ENCODE measurements around the gene ZNF213. TPM values are rescaled to one million over a fixed set of nuclear protein-coding genes. Genes with fewer than 3 reads are reported as not detected.

ZNF213 gene
- total and polyA plus RNA-seq, 2 experiments from 2014 or later, result 2.9 to 10.4 TPM

DNA sequence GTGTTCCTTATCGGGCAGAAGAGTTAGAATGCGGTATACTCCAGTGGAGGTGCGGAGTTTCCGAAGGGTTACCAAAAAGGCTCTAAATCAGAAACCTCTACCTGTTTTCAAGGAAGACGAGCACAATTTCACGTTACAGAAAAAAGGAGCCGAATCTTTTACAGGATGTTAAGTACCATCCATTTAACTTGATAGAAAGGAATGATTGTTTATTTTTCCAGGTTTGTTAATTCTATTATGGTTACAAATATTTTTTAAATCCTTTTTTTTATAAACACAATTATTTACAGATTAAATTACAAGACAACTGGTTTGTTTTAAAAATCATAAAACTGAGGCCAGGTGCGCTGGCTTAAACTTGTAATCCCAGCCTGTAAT lies 18.2 kb downstream of the ZNF213 start:
- Histone ChIP-seq H3K9me2 (ENCODE audit: insufficient read depth) (no peaks in the 10 kb centered on the region), H3K79me2 (replicated peaks; ENCODE audit: insufficient read depth) (no peaks in the 10 kb centered on the region), H3K4me1 (ENCODE audit: insufficient read depth) (peaks cover 5% of the 10 kb centered on the region; the same call in 1 of the 2 replicates), H2AFZ (no peak overlapping the region), H3F3A (replicated peaks; ENCODE audit: low read depth) (peaks cover 41% of the 10 kb centered on the region), H3K4me3 (no peak overlapping the region), H3K36me3 (ENCODE audit: insufficient read depth) (no peaks in the 10 kb centered on the region), H3K27ac (ENCODE audit: low read depth) (no peak overlapping the region), H3K4me2 (no peak overlapping the region), H3K27me3 (ENCODE audit: insufficient read depth) (peaks cover 18% of the 10 kb centered on the region), H4K20me1 (replicated peaks; ENCODE audit: insufficient read depth) (no peaks in the 10 kb centered on the region)
- DNase-seq (ENCODE audit: low spot score), result no peak
- ATAC-seq, result peak; percentile 27
- peak overlapping the region; percentile 86; the same call in 1 of the 2 replicates for H3K27ac Mint-ChIP-seq
- H3K36me3 Mint-ChIP-seq (ENCODE audit: low read depth), result peaks cover 5% of the 10 kb centered on the region; the same call in 2 of the 3 replicates
- H3K4me3 Mint-ChIP-seq, result peak overlapping the region; percentile 83
- H3K4me1 Mint-ChIP-seq, result peaks cover 7% of the 10 kb centered on the region; the same call in 2 of the 3 replicates
- peaks cover 17% of the 10 kb centered on the region for H3K9me3 Mint-ChIP-seq
- H3K27me3 Mint-ChIP-seq (ENCODE audit: insufficient read depth, low read depth, poor library complexity), result peaks cover 48% of the 10 kb centered on the region
- TF ChIP-seq CTCF (conservative IDR thresholded peaks at IDR 0.05; ENCODE audit: low read depth in 2 of 2), result no peak
- no peak for TF ChIP-seq CREB1 (CRISPR knock-in tag; IDR thresholded peaks at IDR 0.05; ENCODE audit: low read depth)
- no peak for TF ChIP-seq EZH2phosphoT487 (IDR thresholded peaks at IDR 0.05; ENCODE audit: unreplicated experiment)
- TF ChIP-seq, protein P1, sequence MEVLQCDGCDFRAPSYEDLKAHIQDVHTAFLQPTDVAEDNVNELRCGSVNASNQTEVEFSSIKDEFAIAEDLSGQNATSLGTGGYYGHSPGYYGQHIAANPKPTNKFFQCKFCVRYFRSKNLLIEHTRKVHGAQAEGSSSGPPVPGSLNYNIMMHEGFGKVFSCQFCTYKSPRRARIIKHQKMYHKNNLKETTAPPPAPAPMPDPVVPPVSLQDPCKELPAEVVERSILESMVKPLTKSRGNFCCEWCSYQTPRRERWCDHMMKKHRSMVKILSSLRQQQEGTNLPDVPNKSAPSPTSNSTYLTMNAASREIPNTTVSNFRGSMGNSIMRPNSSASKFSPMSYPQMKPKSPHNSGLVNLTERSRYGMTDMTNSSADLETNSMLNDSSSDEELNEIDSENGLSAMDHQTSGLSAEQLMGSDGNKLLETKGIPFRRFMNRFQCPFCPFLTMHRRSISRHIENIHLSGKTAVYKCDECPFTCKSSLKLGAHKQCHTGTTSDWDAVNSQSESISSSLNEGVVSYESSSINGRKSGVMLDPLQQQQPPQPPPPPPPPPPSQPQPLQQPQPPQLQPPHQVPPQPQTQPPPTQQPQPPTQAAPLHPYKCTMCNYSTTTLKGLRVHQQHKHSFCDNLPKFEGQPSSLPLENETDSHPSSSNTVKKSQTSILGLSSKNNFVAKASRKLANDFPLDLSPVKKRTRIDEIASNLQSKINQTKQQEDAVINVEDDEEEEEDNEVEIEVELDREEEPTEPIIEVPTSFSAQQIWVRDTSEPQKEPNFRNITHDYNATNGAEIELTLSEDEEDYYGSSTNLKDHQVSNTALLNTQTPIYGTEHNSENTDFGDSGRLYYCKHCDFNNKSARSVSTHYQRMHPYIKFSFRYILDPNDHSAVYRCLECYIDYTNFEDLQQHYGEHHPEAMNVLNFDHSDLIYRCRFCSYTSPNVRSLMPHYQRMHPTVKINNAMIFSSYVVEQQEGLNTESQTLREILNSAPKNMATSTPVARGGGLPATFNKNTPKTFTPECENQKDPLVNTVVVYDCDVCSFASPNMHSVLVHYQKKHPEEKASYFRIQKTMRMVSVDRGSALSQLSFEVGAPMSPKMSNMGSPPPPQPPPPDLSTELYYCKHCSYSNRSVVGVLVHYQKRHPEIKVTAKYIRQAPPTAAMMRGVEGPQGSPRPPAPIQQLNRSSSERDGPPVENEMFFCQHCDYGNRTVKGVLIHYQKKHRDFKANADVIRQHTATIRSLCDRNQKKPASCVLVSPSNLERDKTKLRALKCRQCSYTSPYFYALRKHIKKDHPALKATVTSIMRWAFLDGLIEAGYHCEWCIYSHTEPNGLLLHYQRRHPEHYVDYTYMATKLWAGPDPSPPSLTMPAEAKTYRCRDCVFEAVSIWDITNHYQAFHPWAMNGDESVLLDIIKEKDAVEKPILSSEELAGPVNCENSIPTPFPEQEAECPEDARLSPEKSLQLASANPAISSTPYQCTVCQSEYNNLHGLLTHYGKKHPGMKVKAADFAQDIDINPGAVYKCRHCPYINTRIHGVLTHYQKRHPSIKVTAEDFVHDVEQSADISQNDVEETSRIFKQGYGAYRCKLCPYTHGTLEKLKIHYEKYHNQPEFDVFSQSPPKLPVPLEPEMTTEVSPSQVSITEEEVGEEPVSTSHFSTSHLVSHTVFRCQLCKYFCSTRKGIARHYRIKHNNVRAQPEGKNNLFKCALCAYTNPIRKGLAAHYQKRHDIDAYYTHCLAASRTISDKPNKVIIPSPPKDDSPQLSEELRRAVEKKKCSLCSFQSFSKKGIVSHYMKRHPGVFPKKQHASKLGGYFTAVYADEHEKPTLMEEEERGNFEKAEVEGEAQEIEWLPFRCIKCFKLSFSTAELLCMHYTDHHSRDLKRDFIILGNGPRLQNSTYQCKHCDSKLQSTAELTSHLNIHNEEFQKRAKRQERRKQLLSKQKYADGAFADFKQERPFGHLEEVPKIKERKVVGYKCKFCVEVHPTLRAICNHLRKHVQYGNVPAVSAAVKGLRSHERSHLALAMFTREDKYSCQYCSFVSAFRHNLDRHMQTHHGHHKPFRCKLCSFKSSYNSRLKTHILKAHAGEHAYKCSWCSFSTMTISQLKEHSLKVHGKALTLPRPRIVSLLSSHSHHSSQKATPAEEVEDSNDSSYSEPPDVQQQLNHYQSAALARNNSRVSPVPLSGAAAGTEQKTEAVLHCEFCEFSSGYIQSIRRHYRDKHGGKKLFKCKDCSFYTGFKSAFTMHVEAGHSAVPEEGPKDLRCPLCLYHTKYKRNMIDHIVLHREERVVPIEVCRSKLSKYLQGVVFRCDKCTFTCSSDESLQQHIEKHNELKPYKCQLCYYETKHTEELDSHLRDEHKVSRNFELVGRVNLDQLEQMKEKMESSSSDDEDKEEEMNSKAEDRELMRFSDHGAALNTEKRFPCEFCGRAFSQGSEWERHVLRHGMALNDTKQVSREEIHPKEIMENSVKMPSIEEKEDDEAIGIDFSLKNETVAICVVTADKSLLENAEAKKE (CRISPR knock-in tag; IDR thresholded peaks at IDR 0.05), result no peak
- no peak for TF ChIP-seq ZNF331 (CRISPR knock-in tag; IDR thresholded peaks at IDR 0.05; ENCODE audit: low read depth)
- no peak for TF ChIP-seq EZH2 (IDR thresholded peaks at IDR 0.05; ENCODE audit: low read depth, unreplicated experiment)
- no peak for TF ChIP-seq ZNF114 (CRISPR knock-in tag; IDR thresholded peaks at IDR 0.05)
- TF ChIP-seq, protein P2, sequence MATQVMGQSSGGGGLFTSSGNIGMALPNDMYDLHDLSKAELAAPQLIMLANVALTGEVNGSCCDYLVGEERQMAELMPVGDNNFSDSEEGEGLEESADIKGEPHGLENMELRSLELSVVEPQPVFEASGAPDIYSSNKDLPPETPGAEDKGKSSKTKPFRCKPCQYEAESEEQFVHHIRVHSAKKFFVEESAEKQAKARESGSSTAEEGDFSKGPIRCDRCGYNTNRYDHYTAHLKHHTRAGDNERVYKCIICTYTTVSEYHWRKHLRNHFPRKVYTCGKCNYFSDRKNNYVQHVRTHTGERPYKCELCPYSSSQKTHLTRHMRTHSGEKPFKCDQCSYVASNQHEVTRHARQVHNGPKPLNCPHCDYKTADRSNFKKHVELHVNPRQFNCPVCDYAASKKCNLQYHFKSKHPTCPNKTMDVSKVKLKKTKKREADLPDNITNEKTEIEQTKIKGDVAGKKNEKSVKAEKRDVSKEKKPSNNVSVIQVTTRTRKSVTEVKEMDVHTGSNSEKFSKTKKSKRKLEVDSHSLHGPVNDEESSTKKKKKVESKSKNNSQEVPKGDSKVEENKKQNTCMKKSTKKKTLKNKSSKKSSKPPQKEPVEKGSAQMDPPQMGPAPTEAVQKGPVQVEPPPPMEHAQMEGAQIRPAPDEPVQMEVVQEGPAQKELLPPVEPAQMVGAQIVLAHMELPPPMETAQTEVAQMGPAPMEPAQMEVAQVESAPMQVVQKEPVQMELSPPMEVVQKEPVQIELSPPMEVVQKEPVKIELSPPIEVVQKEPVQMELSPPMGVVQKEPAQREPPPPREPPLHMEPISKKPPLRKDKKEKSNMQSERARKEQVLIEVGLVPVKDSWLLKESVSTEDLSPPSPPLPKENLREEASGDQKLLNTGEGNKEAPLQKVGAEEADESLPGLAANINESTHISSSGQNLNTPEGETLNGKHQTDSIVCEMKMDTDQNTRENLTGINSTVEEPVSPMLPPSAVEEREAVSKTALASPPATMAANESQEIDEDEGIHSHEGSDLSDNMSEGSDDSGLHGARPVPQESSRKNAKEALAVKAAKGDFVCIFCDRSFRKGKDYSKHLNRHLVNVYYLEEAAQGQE (IDR thresholded peaks at IDR 0.05; ENCODE audit: unreplicated experiment), result no peak
- no peak for TF ChIP-seq STAT1 (IDR thresholded peaks at IDR 0.05; ENCODE audit: unreplicated experiment)
- no peak for TF ChIP-seq ETS1 (IDR thresholded peaks at IDR 0.05)
- no peak for TF ChIP-seq JUNB (IDR thresholded peaks at IDR 0.05; ENCODE audit: unreplicated experiment)
- TF ChIP-seq POLR2AphosphoS5 (IDR thresholded peaks at IDR 0.05; ENCODE audit: low read depth), result no peak
